ENCODE measurements around the gene TEX44. TPM values are rescaled to one million over a fixed set of nuclear protein-coding genes. Genes with fewer than 3 reads are reported as not detected.
A peak's percentile ranks its signal among the peaks of the same experiment; 100 is the strongest.

TEX44 gene
- total RNA-seq, 1 donor from 2014 or later: not detected

GRCh38 chr2:231642631-231643494 lies 50.2 kb downstream of the TEX44 start:
- H3K4me3 ChIP-seq (ENCODE audit: low read depth, low read length): no peak overlapping the region
- DNase-seq (ENCODE audit: low read depth): peak; percentile 99
- H3K36me3 ChIP-seq (ENCODE audit: control insufficient read depth, insufficient read depth, low read length): no peaks in the 10 kb centered on the region
- FAIRE-seq: peak; percentile 92
- TF ChIP-seq CTCF (IDR thresholded peaks at IDR 0.05; ENCODE audit: insufficient read depth, low read length, severe bottlenecking): no peak
- H3K27me3 ChIP-seq (ENCODE audit: control insufficient read depth, insufficient read depth, low read length): no peaks in the 10 kb centered on the region

GRCh38 chr2:231643495-231643888 lies 50.8 kb downstream of the TEX44 start:
- Histone ChIP-seq H3K4me3 (ENCODE audit: low read depth, low read length) (no peak overlapping the region), H3K36me3 (ENCODE audit: control insufficient read depth, insufficient read depth, low read length) (no peaks in the 10 kb centered on the region), H3K27me3 (ENCODE audit: control insufficient read depth, insufficient read depth, low read length) (no peaks in the 10 kb centered on the region)
- TF ChIP-seq CTCF (IDR thresholded peaks at IDR 0.05; ENCODE audit: insufficient read depth, low read length, severe bottlenecking): no peak
- FAIRE-seq (no peak), DNase-seq (ENCODE audit: low read depth) (no peak)

Other genes starting within 250 kb of the TEX44 start
- gene B3GNT7, start 197.2 kb upstream of the TEX44 start, total RNA-seq: 0.26 and 0.38 TPM in 2 replicates
- 134 and 175 TPM in 2 replicates for gene NCL, start 128.4 kb upstream of the TEX44 start, total RNA-seq
- not detected in 2 replicates for gene NMUR1, start 62.4 kb upstream of the TEX44 start, total RNA-seq
- gene PTMA, start 115.7 kb downstream of the TEX44 start, total RNA-seq: 348 and 388 TPM in 2 replicates
- 7.6 and 8.7 TPM in 2 replicates for gene PDE6D, start 188.4 kb downstream of the TEX44 start, total RNA-seq
- 12.6 and 13.4 TPM in 2 replicates for gene COPS7B, start 193.6 kb downstream of the TEX44 start, total RNA-seq